Stimulated activated CD4-positive, alpha-beta T cell treated with anti-CD3 and anti-CD28 coated beads, Interleukin-15, amount 100 ng/mL, for 48 hours (primary cell): ENCODE results near the gene PLXNC1.

Source experiments
- DNase-seq, 2 donors: peaks; one replicate each; pipeline ENCODE4 v3.0.0-alpha.2; 2020; ENCODE audit warnings: low read depth in 2 of 2

The PLXNC1 gene

GRCh38 chr12:94204499-94205247, 56.3 kb downstream of the PLXNC1 start:
- DNase-seq, result no peak

GRCh38 chr12:94205822-94206221, 57.4 kb downstream of the PLXNC1 start:
- no peak for DNase-seq

- DNase-seq, result no peak
Observed at GRCh38 chr12:94206886-94207285, 58.5 kb downstream of the PLXNC1 start.

GRCh38 chr12:94207467-94207848, 59.1 kb downstream of the PLXNC1 start:
- no peak for DNase-seq

GRCh38 chr12:94207849-94208621, 59.7 kb downstream of the PLXNC1 start:
- DNase-seq, result peak; percentile 30 to 41

- peak; percentile 24 to 27 for DNase-seq
Observed at GRCh38 chr12:94208622-94208966, 60.2 kb downstream of the PLXNC1 start.

GRCh38 chr12:94209240-94209639, 60.9 kb downstream of the PLXNC1 start:
- no peak for DNase-seq

DNA sequence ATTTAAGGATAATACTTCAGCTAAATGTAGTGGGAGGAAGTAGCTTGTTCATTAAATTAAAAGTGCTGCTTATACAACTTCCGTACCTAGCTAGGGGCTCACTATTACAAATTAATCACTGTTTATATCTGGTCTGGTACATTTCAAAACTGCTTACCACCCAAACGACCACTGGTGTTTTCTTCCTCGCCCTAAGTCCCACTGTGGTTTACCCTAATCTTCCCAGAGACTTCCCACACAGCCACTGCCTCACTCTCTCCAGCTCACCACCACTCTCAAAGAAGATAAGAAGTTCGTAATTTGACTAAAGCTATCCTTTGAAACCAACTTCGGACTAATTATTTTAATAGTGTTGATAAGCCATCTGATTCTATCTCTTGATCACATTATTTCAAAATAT, 62.6 kb downstream of the PLXNC1 start:
- no peak for DNase-seq

GRCh38 chr12:94218233-94218632, 69.9 kb downstream of the PLXNC1 start:
- DNase-seq, result no peak

- DNase-seq, result no peak
Observed at GRCh38 chr12:94219622-94220302, 71.4 kb downstream of the PLXNC1 start.

- DNase-seq, result no peak
Observed at GRCh38 chr12:94220804-94221203, 72.4 kb downstream of the PLXNC1 start.

DNA sequence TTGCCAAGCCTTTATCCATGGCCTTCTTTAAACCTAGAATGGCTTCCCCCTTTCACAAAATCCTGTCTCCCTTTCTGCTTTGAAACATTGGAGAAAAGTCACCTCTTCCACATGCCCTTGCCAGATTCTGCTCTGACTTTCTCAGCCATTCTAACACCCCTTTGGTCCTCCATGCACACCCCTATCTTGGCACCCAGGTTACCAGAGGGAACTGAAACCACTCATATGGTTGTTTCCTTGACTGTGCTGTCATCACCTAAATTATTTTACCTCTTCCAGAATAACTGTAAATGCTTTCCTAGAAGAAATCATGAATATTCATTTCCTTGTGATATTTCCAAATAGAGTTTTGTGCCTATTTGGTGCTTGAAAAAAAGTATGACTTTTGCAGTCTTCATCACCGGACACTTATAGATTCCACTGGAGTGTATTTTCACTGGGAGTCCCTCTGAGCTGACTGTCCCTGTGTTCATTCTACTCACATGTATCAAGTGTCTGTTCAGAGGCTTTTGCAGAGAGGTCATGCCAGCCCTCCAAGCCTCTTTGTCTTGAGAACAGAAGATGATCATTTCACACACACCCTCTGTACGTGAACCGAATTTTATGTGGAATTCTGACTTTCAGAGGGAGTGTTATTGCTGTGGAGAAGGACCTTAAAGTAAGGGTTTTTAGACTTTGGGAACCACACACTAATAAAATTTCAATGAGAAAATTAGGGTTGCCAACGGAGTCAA, 74.1 kb downstream of the PLXNC1 start:
- no peak for DNase-seq

GRCh38 chr12:94223842-94224241, 75.5 kb downstream of the PLXNC1 start:
- no peak for DNase-seq

DNA sequence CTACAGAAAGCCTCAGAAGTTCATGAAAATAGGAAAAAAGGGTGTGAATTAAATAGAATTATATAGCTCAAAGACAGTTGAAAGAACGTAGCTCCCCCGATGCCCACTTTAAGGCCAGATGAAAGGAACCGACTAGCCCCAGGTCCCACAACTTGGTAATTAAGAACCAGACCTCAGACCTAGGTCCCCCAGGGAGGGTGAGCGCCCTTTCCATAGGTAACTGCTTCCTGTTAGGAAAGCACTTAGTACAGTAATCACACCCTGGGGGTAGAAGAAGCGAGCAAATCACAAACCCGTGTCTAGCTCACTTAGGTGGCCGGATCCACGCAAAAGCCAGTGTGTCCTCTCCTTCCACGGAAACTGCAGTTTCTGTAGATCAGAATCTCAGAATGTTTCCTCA, 77.1 kb downstream of the PLXNC1 start:
- no peak for DNase-seq

DNA sequence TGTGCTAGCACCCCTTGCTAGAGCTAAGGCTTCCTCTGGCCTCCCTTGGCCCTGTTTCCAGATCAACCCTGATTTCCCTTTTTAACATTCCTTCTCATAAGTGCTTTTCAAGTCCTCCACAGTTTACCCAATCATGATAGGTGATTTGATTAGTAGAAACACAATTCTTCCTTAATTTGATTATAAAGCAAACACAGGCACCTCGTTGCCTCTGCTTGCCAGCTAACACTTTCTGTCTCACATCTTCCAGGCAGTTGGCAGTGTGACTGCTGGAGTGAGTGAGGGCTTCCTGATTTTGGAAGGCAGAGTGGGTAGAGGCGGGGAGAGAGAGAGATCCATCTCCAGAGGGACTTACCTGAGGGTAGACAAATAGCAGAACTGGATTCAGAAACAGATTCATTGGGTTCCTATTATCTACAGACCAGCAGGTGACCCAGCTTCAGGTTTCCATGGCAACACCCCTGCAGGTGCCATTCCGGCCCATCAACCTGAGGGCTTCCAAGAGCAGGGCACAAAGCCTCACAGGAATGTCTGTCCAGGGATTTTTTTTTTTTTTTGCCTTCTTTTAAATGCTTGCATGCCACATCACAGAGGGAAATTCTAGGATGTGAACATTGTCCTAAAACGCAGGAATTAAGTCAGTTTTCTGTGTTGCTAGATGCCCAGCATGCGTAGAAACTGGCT, 77.7 kb downstream of the PLXNC1 start:
- no peak for DNase-seq

GRCh38 chr12:94227066-94227465, 78.7 kb downstream of the PLXNC1 start:
- DNase-seq, result no peak

GRCh38 chr12:94228488-94228907, 80.1 kb downstream of the PLXNC1 start:
- DNase-seq, result no peak

DNA sequence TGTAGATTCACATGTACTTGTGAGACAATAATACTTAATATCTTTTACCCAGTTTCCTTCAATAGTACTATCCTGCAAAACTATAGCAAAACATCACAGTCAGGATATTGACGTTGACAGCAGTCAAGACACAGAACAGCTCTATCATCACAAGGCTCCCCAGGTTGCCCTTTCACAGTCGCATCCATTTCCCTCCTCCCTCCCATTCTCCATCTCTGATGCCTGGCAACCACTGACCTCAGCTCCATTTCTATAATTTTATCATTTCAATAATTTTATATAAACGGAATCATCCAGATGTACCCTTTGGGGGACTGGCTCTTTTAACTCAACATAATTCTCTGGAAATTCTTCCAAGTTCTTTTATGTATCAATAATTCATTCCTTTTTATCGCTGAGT, 81.5 kb downstream of the PLXNC1 start:
- DNase-seq, result no peak

GRCh38 chr12:94230357-94230905, 82.1 kb downstream of the PLXNC1 start:
- no peak for DNase-seq

GRCh38 chr12:94231709-94232108, 83.3 kb downstream of the PLXNC1 start:
- no peak for DNase-seq

DNA sequence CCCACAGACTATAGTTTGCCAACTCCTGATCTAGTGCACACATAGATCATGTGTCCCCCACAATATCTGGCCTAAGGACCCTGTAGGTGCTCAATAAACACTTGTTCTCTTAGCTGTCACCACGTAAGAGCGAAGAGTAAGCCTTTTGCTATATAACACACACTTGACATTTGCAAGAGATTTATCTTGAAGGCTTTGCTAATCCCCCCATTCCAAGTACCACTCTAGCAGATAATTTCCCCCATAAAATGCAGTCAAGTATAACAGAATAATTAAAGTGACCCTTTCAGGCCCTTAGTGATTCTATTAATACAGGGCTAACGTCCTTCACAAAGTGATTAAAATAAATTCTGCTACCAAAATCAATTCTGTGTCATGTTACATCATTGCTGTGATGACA, 87.5 kb downstream of the PLXNC1 start:
- DNase-seq, result no peak
